IMR-90 (cell line): ENCODE data around the gene COL9A3. TPM values are rescaled to one million over a fixed set of nuclear protein-coding genes. Genes with fewer than 3 reads are reported as not detected.

ENCODE experiments used
- ATAC-seq: fragments of 200-7000 bp; cut with Tn5 transposase; 2 replicates; pipeline ENCODE4 v1.9.1; 2020; ENCODE audit warnings: low read depth, mild to moderate bottlenecking, moderate library complexity
- BruUV-seq: library from RNA; stranded (reverse); fragments of 400-500 nt; replicated peaks from 2 replicates; lab custom pipeline; 2021; lab: Mats Ljungman, UMichigan
- CTCF ChIA-PET: fragments of 300-600 bp; formaldehyde crosslinking; extraction: SDS; loops from one replicate; lab custom pipeline; 2021; ENCODE audit warnings: antibody characterized with exemption; lab: Yijun Ruan, JAX
- POLR2A ChIA-PET: fragments of 300-600 bp; sonication (Branson Sonifier 250); formaldehyde crosslinking; loops from one replicate; lab custom pipeline; 2022; ENCODE audit warnings: antibody characterized with exemption; ENCODE audit not compliant: unreplicated experiment; lab: Charles Lee
- DNase-seq: peaks from one replicate; pipeline ENCODE4 v3.0.0; 2013
- H2AFZ ChIP-seq: replicated peaks from 2 replicates; pipeline ENCODE3; 2013; ENCODE audit warnings: low read length, mild to moderate bottlenecking; ENCODE audit not compliant: poor library complexity
- H2AK5ac ChIP-seq: 2 replicates; pipeline ENCODE4 v1.6.1; 2013; ENCODE audit warnings: low read depth, low read length, inconsistent platforms
- H2AK9ac ChIP-seq: replicated peaks from 2 replicates; pipeline ENCODE3; 2013; ENCODE audit warnings: mild to moderate bottlenecking, low read depth, low read length, moderate library complexity; ENCODE audit not compliant: poor library complexity
- H2BK120ac ChIP-seq: 2 replicates; pipeline ENCODE4 v1.6.1; 2013; ENCODE audit warnings: low read depth, low read length, inconsistent platforms
- H2BK15ac ChIP-seq: 3 replicates; pipeline ENCODE4 v1.6.1; 2013; ENCODE audit warnings: low read depth, low read length, inconsistent platforms
- H2BK20ac ChIP-seq: 2 replicates; pipeline ENCODE4 v1.6.1; 2013; ENCODE audit warnings: low read depth, mild to moderate bottlenecking, inconsistent platforms, low read length, moderate library complexity
- H2BK5ac ChIP-seq: 2 replicates; pipeline ENCODE4 v1.6.1; 2013; ENCODE audit warnings: mild to moderate bottlenecking, low read depth, low read length, inconsistent platforms; ENCODE audit not compliant: poor library complexity, severe bottlenecking
- H3K14ac ChIP-seq: replicated peaks from 2 replicates; pipeline ENCODE4 v1.6.1; 2013; ENCODE audit warnings: low read depth, low read length, inconsistent platforms
- H3K18ac ChIP-seq: 2 replicates; pipeline ENCODE4 v1.6.1; 2013; ENCODE audit warnings: low read depth, low read length, control low read depth
- H3K23ac ChIP-seq: 2 replicates; pipeline ENCODE4 v1.6.1; 2013; ENCODE audit warnings: low read depth, low read length, inconsistent platforms
- H3K27ac ChIP-seq: 2 replicates; pipeline ENCODE4 v1.5.1; 2013; ENCODE audit warnings: mild to moderate bottlenecking, control low read depth, low read length; ENCODE audit not compliant: insufficient read depth
- H3K27me3 ChIP-seq: 2 replicates; pipeline ENCODE4 v1.6.1; 2013; ENCODE audit warnings: low read length; ENCODE audit not compliant: control insufficient read depth, insufficient read depth
- H3K36me3 ChIP-seq: 2 replicates; pipeline ENCODE4 v1.6.1; 2013; ENCODE audit warnings: low read length, mixed read lengths; ENCODE audit not compliant: control insufficient read depth, insufficient read depth
- H3K4ac ChIP-seq: 2 replicates; pipeline ENCODE4 v1.6.1; 2013; ENCODE audit warnings: low read depth, low read length, inconsistent platforms
- H3K4me1 ChIP-seq: 2 replicates; pipeline ENCODE4 v1.6.1; 2013; ENCODE audit warnings: low read length, mixed read lengths; ENCODE audit not compliant: control insufficient read depth, insufficient read depth
- H3K4me2 ChIP-seq: 2 replicates; pipeline ENCODE4 v1.6.1; 2013; ENCODE audit warnings: low read depth, mild to moderate bottlenecking, control low read depth, low read length, moderate library complexity
- H3K4me3 ChIP-seq: 2 replicates; pipeline ENCODE4 v1.5.1; 2013; ENCODE audit warnings: low read depth, mild to moderate bottlenecking, control low read depth, low read length, moderate library complexity; ENCODE audit not compliant: insufficient read depth
- H3K56ac ChIP-seq: 2 replicates; pipeline ENCODE4 v1.6.1; 2013; ENCODE audit warnings: low read length, inconsistent platforms; ENCODE audit not compliant: insufficient read depth; ENCODE audit errors: extremely low read depth
- H3K79me1 ChIP-seq, 2 experiments: 2 replicates each; pipeline ENCODE4 v1.6.1; 2013; ENCODE audit warnings: low read length in 2 of 2, inconsistent platforms in 1 of 2, low read depth in 1 of 2
- H3K9ac ChIP-seq: 2 replicates; pipeline ENCODE4 v1.6.1; 2013; ENCODE audit warnings: low read depth, low read length, control low read depth
- H3K9me1 ChIP-seq: 2 replicates; pipeline ENCODE4 v1.6.1; 2013; ENCODE audit warnings: low read length, inconsistent platforms; ENCODE audit not compliant: insufficient read depth
- H3K9me3 ChIP-seq: 2 replicates; pipeline ENCODE4 v1.6.1; 2013; ENCODE audit warnings: low read length; ENCODE audit not compliant: control insufficient read depth, insufficient read depth
- H4K20me1 ChIP-seq: 2 replicates; pipeline ENCODE4 v1.6.1; 2013; ENCODE audit warnings: low read length, inconsistent platforms; ENCODE audit not compliant: insufficient read depth
- H4K5ac ChIP-seq: 2 replicates; pipeline ENCODE4 v1.6.1; 2013; ENCODE audit warnings: mild to moderate bottlenecking, low read depth, low read length, control low read depth
- H4K8ac ChIP-seq, 2 experiments: 2 replicates each; pipeline ENCODE4 v1.6.1; 2013; ENCODE audit warnings: low read depth in 2 of 2, low read length in 2 of 2, control low read depth in 1 of 2, inconsistent platforms in 1 of 2
- H4K91ac ChIP-seq: 2 replicates; pipeline ENCODE4 v1.6.1; 2013; ENCODE audit warnings: low read depth, low read length, inconsistent platforms; ENCODE audit not compliant: insufficient read depth
- BHLHE40 ChIP-seq: fragments of 150-350 bp; IDR thresholded peaks from 2 replicates; pipeline ENCODE4 v1.6.1; 2016; ENCODE audit warnings: mild to moderate bottlenecking, low read depth, low read length
- CEBPB ChIP-seq: IDR thresholded peaks from 2 replicates; pipeline ENCODE4 v1.6.1; 2012; ENCODE audit warnings: low read depth, low read length, improper control_type of control experiment
- CHD1 ChIP-seq: IDR thresholded peaks from 2 replicates; pipeline ENCODE4 v1.6.1; 2012; ENCODE audit warnings: low read depth, low read length, improper control_type of control experiment
- CTCF ChIP-seq: conservative IDR thresholded peaks from 2 replicates; pipeline ENCODE4 v1.5.1; 2012; ENCODE audit warnings: mild to moderate bottlenecking, low read depth, low read length, improper control_type of control experiment
- ELK1 ChIP-seq: fragments of 150-350 bp; IDR thresholded peaks from 2 replicates; pipeline ENCODE4 v1.6.1; 2016; ENCODE audit warnings: low read depth, mild to moderate bottlenecking, low read length, moderate library complexity, borderline replicate concordance
- FOS ChIP-seq: fragments of 150-350 bp; IDR thresholded peaks from 2 replicates; pipeline ENCODE4 v1.6.1; 2016; ENCODE audit warnings: low read depth, low read length
- MAFK ChIP-seq: IDR thresholded peaks from 2 replicates; pipeline ENCODE4 v1.6.1; 2012; ENCODE audit warnings: low read depth, low read length, improper control_type of control experiment
- MAZ ChIP-seq: IDR thresholded peaks from 2 replicates; pipeline ENCODE4 v1.6.1; 2012; ENCODE audit warnings: low read depth, mild to moderate bottlenecking, low read length, improper control_type of control experiment, moderate library complexity, borderline replicate concordance
- MXI1 ChIP-seq: IDR thresholded peaks from 2 replicates; pipeline ENCODE4 v1.6.1; 2012; ENCODE audit warnings: low read depth, mild to moderate bottlenecking, low read length, moderate library complexity, borderline replicate concordance
- NFE2L2 ChIP-seq: fragments of 150-350 bp; IDR thresholded peaks from 2 replicates; pipeline ENCODE4 v1.6.1; 2016; ENCODE audit warnings: low read depth, mild to moderate bottlenecking, low read length
- RAD21 ChIP-seq: IDR thresholded peaks from 2 replicates; pipeline ENCODE4 v1.6.1; 2012; ENCODE audit warnings: low read length, improper control_type of control experiment
- RCOR1 ChIP-seq: IDR thresholded peaks from 2 replicates; pipeline ENCODE4 v1.6.1; 2012; ENCODE audit warnings: mild to moderate bottlenecking, low read length, improper control_type of control experiment; ENCODE audit not compliant: insufficient replicate concordance
- RFX5 ChIP-seq: IDR thresholded peaks from 2 replicates; pipeline ENCODE4 v1.8.0; 2012; ENCODE audit warnings: low read depth, mild to moderate bottlenecking, low read length, moderate library complexity
- USF2 ChIP-seq: fragments of 150-350 bp; IDR thresholded peaks from 2 replicates; pipeline ENCODE4 v1.6.1; 2017; ENCODE audit warnings: mild to moderate bottlenecking, antibody characterized with exemption, low read length, low read depth
- WGBS, 2 experiments: methylation state at CpG; one replicate each; pipeline versions ENCODE4 v1.1.5 to v1.1.7; 2013; ENCODE audit warnings: missing lambda C conversion rate in 2 of 2; ENCODE audit not compliant: insufficient read length in 1 of 2; ENCODE audit errors: extremely low coverage in 2 of 2; 5-methylcytosine and 5-hydroxymethylcytosine counted together
- dilution Hi-C: fragments of 300-500 bp; cut with HindIII; formaldehyde crosslinking; loops from one replicate; pipeline ENCODE4 v1.14.3; 2018; ENCODE audit warnings: low sequenced_read_pairs; ENCODE audit not compliant: unreplicated experiment
- in situ Hi-C: fragments of 300-500 bp; cut with MboI; formaldehyde crosslinking; loops from 3 replicates; pipeline ENCODE4 v1.14.3; 2019; ENCODE audit warnings: low sequenced_read_pairs, inconsistent platforms, mixed read lengths
- intact Hi-C: fragments of 100-400 bp; cut with micrococcal nuclease; formaldehyde crosslinking; loops from 2 replicates; pipeline ENCODE4 v1.10.0; 2022
- polyA plus RNA-seq, 3 experiments: library from polyadenylated mRNA; depleted of rRNA; stranded (reverse); fragments of >200 nt; gene quantifications; 2 replicates each; pipeline ENCODE4 v1.2.3, GENCODE V29; 2012; ENCODE audit warnings: low replicate concordance in 1 of 3
- total RNA-seq: library from RNA; depleted of rRNA; stranded (reverse); fragments of >200 nt; gene quantifications from 2 replicates; pipeline ENCODE4 v1.2.3, GENCODE V29; 2012

The COL9A3 gene
- total and polyA plus RNA-seq, 2 of the 4 experiments (the other 2 are of a cell fraction) = 0.36 to 1.4 TPM

DNA sequence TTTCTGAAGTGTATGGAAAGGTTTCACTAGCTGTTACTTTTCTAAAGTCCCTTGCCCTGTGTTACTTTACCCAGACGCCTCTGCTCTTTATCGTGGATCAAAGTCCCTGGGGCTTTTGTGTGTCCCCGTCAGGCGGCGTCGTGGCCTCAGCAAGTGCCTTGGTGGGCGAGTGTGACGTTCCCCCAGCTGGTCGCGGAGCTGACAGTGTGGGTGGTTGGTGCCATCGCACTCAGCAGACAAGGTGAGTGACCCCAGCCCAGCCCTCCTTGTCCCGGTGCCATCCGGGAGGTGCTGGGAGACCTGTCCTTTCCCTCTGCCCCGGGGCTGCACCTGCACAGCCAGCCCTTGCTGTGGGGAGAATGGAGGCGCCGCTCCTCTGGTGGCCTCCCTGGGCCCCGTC lies 72.1 kb downstream of the COL9A3 start:
- CTCF ChIA-PET = interaction anchor here (0.9 to 1.4 kb wide), 2 partner anchors 11 to 13 kb away, joined by 3 read pairs; no protein-coding TSS in a partner anchor

More for the DNA sequence above, 72.1 kb downstream of the COL9A3 start:
- peaks cover 20% of the 10 kb centered on the region for H4K20me1 ChIP-seq
- H3K9me1 ChIP-seq = peaks cover 11% of the 10 kb centered on the region
- H3K14ac ChIP-seq = no peak overlapping the region
- H2BK20ac ChIP-seq = no peak overlapping the region
- no peak overlapping the region for H4K5ac ChIP-seq
- intact Hi-C loops (no loop called here), dilution Hi-C loops (no loop called here), in situ Hi-C loops (no loop called here)
- no peak overlapping the region for H4K91ac ChIP-seq
- no peak overlapping the region for H2AFZ ChIP-seq
- H3K27me3 ChIP-seq = no peaks in the 10 kb centered on the region
- no peak overlapping the region for H3K9ac ChIP-seq
- no TSS peak for BruUV-seq
- H2BK120ac ChIP-seq = no peak overlapping the region
- POLR2A ChIA-PET = no interaction called here
- no peak overlapping the region for H3K4me3 ChIP-seq
- peaks cover 8 to 46% of the 10 kb centered on the region in 2 experiments for H3K79me1 ChIP-seq
- no peak overlapping the region for H2BK15ac ChIP-seq
- no peak overlapping the region for H3K23ac ChIP-seq
- no peak overlapping the region for H3K18ac ChIP-seq
- H2AK9ac ChIP-seq = no peak overlapping the region
- ATAC-seq (no peak), DNase-seq (no peak)
- WGBS, 2 experiments = 98% methylated on average over 6 of the region's 17 CpGs; no CpG with 5 or more reads in 1 of the 2 experiments
- no peak overlapping the region for H2BK5ac ChIP-seq
- no peak overlapping the region for H3K4ac ChIP-seq
- peaks cover 11% of the 10 kb centered on the region for H3K4me1 ChIP-seq
- H3K36me3 ChIP-seq = peaks cover 63% of the 10 kb centered on the region
- no peaks in the 10 kb centered on the region for H3K9me3 ChIP-seq
- no peak overlapping the region for H4K8ac ChIP-seq
- TF ChIP-seq BHLHE40 (no peak), NFE2L2 (no peak), RCOR1 (no peak), ELK1 (no peak), MXI1 (no peak), CEBPB (no peak), MAFK (no peak), CHD1 (no peak), RAD21 (no peak), USF2 (no peak), CTCF (no peak), FOS (no peak), RFX5 (no peak), MAZ (no peak)
- no peak overlapping the region for H2AK5ac ChIP-seq
- no peak overlapping the region for H3K4me2 ChIP-seq
- H3K27ac ChIP-seq = no peak overlapping the region
- H3K56ac ChIP-seq = no peak overlapping the region
